Measurements from ENCODE around the gene SMG6. TPM values are rescaled to one million over a fixed set of nuclear protein-coding genes. Genes with fewer than 3 reads are reported as not detected.

The SMG6 gene
- total and polyA plus RNA-seq, 2 of the 13 experiments (the other 11 are each of a cell fraction or from before 2014, with no cell fraction given): 4.6 to 14.6 TPM

GRCh38 chr17:2029911-2030778 is 273.4 kb downstream of the SMG6 start, which contains the start of gene DPH1 (continued):
- no peak for TF ChIP-seq DZIP1 (CRISPR knock-in tag; IDR thresholded peaks at IDR 0.05)
- peak; percentile 61 for TF ChIP-seq ARID5B (CRISPR knock-in tag; IDR thresholded peaks at IDR 0.05)
- TF ChIP-seq POLR2A (IDR thresholded peaks at IDR 0.05; ENCODE audit: insufficient read depth in 1 of 2, low read depth in 2 of 2, low read length in 2 of 2): peak; percentile 68 to 73
- no peak; the same call in 1 of the 2 replicates for TF ChIP-seq ZSCAN21 (CRISPR knock-in tag; IDR thresholded peaks at IDR 0.05; ENCODE audit: borderline replicate concordance)

All from HepG2 (cell line).